Neutrophil (primary cell): ENCODE data around the gene FAM222A.

Source experiments
- H3K27ac ChIP-seq: fragments of 200-600 bp; sonication (generic); 2 replicates; pipeline ENCODE4 v1.5.1; 2016; ENCODE audit warnings: mild to moderate bottlenecking, moderate library complexity
- H3K27me3 ChIP-seq: fragments of 200-600 bp; sonication (generic); 2 replicates; pipeline ENCODE4 v1.6.0; 2016; ENCODE audit warnings: mild to moderate bottlenecking
- H3K36me3 ChIP-seq: fragments of 200-600 bp; sonication (generic); 2 replicates; pipeline ENCODE4 v1.5.1; 2017
- H3K4me1 ChIP-seq, 2 experiments: fragments of 200-600 bp in 1 of 2; sonication (generic) in 1 of 2; 1 replicate in 1 of 2; 2 replicates in 1 of 2; pipeline versions ENCODE4 v1.5.1 to v1.6.1; 2013 to 2016; ENCODE audit warnings: low read depth in 1 of 2, low read length in 1 of 2, mild to moderate bottlenecking in 1 of 2, moderate library complexity in 1 of 2; ENCODE audit not compliant: control insufficient read depth in 1 of 2, insufficient read depth in 1 of 2
- H3K4me3 ChIP-seq, 2 experiments: fragments of 200-600 bp in 1 of 2; sonication (generic) in 1 of 2; 1 replicate in 1 of 2; 2 replicates in 1 of 2; pipeline ENCODE4 v1.5.1; 2013 to 2016; ENCODE audit warnings: low read depth in 1 of 2, low read length in 1 of 2, mild to moderate bottlenecking in 1 of 2, moderate library complexity in 1 of 2
- H3K9me3 ChIP-seq: fragments of 200-600 bp; sonication (generic); 2 replicates; pipeline ENCODE4 v1.5.1; 2016
- CTCF ChIP-seq: fragments of 200-600 bp; sonication (generic); IDR thresholded peaks from 2 replicates; pipeline ENCODE4 v1.5.1; 2016; ENCODE audit warnings: antibody characterized with exemption

FAM222A gene

GRCh38 chr12:109813810-109814416 lies 100.3 kb downstream of the FAM222A start:
- Histone ChIP-seq H3K4me1 (peaks cover 18 to 23% of the 10 kb centered on the region in 2 experiments), H3K27me3 (peaks cover 4% of the 10 kb centered on the region), H3K9me3 (no peaks in the 10 kb centered on the region), H3K36me3 (no peaks in the 10 kb centered on the region), H3K4me3 (no peak overlapping the region), H3K27ac (no peak overlapping the region)
- TF ChIP-seq CTCF = no peak

GRCh38 chr12:109814600-109815150 lies 101.0 kb downstream of the FAM222A start:
- Histone ChIP-seq H3K27ac (no peak overlapping the region), H3K9me3 (no peaks in the 10 kb centered on the region), H3K4me3 (no peak overlapping the region), H3K4me1 (peaks cover 18 to 23% of the 10 kb centered on the region in 2 experiments), H3K36me3 (no peaks in the 10 kb centered on the region), H3K27me3 (peaks cover 9% of the 10 kb centered on the region)
- no peak for TF ChIP-seq CTCF

- peaks cover 18 to 23% of the 10 kb centered on the region in 2 experiments for H3K4me1 ChIP-seq
- TF ChIP-seq CTCF = no peak
- H3K27ac ChIP-seq = peak overlapping the region; percentile 49
These were observed 101.6 kb downstream of the FAM222A start for GRCh38 chr12:109815225-109815624.

GRCh38 chr12:109815757-109816617 lies 102.4 kb downstream of the FAM222A start:
- peaks cover 9% of the 10 kb centered on the region for H3K27me3 ChIP-seq
- no peaks in the 10 kb centered on the region for H3K36me3 ChIP-seq
- no peaks in the 10 kb centered on the region for H3K9me3 ChIP-seq
- H3K4me1 ChIP-seq = peaks cover 18 to 23% of the 10 kb centered on the region in 2 experiments
- no peak for TF ChIP-seq CTCF
- no peak overlapping the region for H3K4me3 ChIP-seq
- peak overlapping the region; percentile 49 for H3K27ac ChIP-seq

More at GRCh38 chr12:109815225-109815624, 101.6 kb downstream of the FAM222A start:
- no peaks in the 10 kb centered on the region for H3K36me3 ChIP-seq
- no peak overlapping the region for H3K4me3 ChIP-seq
- H3K27me3 ChIP-seq = peaks cover 9% of the 10 kb centered on the region
- H3K9me3 ChIP-seq = no peaks in the 10 kb centered on the region

GRCh38 chr12:109816870-109817269 lies 103.2 kb downstream of the FAM222A start:
- H3K27me3 ChIP-seq = peaks cover 9% of the 10 kb centered on the region
- H3K4me1 ChIP-seq = peaks cover 18 to 23% of the 10 kb centered on the region in 2 experiments
- H3K9me3 ChIP-seq = no peaks in the 10 kb centered on the region
- no peaks in the 10 kb centered on the region for H3K36me3 ChIP-seq
- H3K27ac ChIP-seq = peak overlapping the region; percentile 37
- H3K4me3 ChIP-seq = no peak overlapping the region
- TF ChIP-seq CTCF = no peak
